SKM-1 (cell line): Measurements from ENCODE around the gene LHFPL2.

Experiments
- DNase-seq: peaks from one replicate; lab custom pipeline; 2025; ENCODE audit not compliant: unreplicated experiment; lab: John Stamatoyannopoulos, UW

The LHFPL2 gene

GRCh38 chr5:78526049-78526525 lies 122.5 kb downstream of the LHFPL2 start:
- no peak for DNase-seq

GRCh38 chr5:78523314-78524193 lies 125.0 kb downstream of the LHFPL2 start:
- DNase-seq: no peak

DNA sequence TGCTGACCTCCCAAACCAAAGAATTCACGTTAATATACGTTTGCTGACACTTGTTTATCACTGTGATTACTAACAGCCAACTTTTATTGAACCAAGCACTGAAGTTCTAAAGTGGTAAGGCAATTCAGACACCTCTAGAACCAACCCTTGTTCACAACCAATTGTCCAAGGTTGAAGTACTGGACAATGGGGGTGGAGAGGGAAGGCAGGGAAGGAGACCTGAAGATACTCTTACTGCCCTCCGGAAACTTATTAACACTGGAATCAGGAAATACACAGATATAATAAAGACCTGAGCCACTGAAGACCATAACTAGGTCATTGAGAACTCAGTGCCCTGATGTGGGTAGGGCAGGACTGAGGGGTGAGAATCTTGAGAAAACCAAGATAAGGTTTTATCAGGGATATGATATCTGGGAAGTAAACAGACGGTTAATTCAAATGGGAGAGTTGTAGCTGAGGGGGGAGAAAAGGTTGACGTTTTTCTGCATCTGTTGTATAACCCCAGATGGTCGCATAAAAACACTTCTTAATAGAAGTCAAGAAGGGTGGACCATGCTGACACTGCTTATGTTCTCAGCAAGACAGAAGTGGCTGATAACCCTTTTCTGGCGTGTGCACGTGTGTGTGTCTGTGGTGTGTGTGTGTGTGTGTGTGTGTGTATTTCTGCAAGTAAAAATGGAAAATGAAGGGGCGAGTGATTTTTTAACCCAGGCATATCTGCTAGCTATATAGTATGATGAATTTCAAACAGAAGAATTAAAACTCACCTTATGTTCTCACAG lies 125.9 kb downstream of the LHFPL2 start:
- no peak for DNase-seq

DNA sequence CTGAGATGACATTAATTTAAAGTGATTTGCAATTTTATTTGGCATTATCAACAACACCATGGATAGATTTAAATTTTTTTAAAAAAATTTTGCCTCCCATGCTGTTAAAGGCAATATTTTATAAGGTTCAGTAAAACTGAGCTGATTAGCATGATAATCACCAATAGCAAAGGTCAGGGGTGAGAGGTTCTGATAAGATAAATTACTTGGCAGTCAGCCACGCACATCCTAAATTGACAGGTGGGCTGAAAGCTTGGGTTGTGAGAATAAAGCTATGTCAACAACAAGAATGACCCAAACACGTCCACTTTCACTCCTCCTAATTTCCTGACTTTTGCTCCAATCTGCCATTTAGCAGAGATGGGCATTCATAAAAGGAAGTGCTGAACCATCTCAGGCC lies 127.1 kb downstream of the LHFPL2 start:
- no peak for DNase-seq

GRCh38 chr5:78519198-78519941 lies 129.2 kb downstream of the LHFPL2 start:
- no peak for DNase-seq

- no peak for DNase-seq
Measured at GRCh38 chr5:78518365-78519197, 130.0 kb downstream of the LHFPL2 start.

DNA sequence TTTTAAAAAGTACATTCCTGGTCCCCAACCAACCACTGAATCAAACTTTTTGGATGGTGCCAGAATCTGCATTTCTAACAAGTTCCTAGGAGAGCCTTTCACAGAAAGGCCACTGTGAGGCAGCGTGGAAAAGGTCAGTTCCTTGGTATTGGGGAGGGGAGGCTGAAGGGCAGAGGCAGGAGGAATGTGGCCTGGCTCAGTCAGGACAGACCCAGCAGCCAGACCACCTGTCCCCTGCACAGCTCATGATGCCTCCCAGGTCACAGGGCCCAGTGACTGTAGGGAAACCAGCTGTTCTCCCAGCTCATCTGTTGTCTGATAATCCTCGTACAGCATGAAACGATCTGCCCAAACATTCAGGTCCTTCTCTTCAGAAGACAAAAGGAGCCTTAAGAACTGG lies 132.9 kb downstream of the LHFPL2 start:
- no peak for DNase-seq

- no peak for DNase-seq
Measured at GRCh38 chr5:78514427-78515330, 133.9 kb downstream of the LHFPL2 start.

DNA sequence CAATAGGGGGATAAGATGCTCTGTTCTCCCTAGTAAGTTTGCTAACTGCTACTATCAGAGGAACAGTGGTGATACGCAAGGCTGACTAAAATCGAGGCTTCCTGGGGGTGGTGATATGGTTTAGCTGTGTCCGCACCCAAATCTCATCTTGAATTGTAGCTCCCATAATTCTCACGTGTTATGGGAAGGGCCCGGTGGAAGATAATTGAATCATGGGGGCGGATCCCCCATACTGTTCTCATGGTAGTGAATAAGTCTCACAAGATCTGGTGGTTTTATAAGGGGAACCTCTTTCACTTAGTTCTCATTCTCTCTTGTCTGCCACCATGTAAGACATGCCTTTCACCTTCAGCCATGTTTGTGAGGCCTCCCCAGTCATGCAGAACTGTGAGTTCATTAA lies 135.1 kb downstream of the LHFPL2 start:
- no peak for DNase-seq

GRCh38 chr5:78512435-78512834 lies 136.1 kb downstream of the LHFPL2 start:
- no peak for DNase-seq

DNA sequence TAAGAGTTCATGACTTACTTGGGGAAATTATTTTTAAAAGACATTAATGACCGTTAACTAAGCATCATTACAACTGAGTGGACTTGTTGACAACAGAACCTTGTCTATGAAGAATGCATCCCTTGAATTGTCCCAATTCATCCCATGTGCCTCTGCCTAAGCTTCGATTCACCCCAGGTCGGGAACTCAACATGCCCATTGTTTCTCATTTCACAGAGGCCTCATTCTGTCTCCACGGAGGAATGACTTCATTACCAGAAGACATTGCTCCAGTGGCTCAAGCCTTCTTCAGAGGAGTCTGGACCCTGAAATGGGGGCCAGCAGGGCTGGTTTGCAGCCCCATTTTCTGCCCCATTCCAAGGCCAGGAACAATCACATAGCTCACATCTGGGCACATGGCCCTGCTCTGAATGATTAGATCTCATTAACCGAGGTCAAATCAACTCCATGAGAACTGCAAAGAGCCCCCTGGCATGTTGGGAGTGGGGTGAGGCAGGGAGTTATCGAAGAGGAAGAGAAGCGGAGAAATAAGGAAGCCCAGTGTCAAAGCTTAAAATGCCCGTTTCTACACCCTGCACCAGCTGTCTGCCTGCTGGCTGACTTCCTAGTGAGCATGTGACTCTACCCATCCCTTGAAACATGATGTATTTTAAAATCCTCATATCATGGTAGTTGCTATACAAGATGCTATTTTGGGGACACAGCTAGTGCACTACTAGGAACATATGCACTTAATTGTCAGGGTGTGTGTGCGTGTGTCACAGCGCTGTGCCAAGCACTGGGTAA lies 137.3 kb downstream of the LHFPL2 start:
- DNase-seq: no peak

- DNase-seq: no peak
Measured at GRCh38 chr5:78509884-78510769, 138.4 kb downstream of the LHFPL2 start.

GRCh38 chr5:78509145-78509865 lies 139.3 kb downstream of the LHFPL2 start:
- DNase-seq: no peak

- no peak for DNase-seq
Measured at GRCh38 chr5:78508186-78508765, 140.3 kb downstream of the LHFPL2 start.

DNA sequence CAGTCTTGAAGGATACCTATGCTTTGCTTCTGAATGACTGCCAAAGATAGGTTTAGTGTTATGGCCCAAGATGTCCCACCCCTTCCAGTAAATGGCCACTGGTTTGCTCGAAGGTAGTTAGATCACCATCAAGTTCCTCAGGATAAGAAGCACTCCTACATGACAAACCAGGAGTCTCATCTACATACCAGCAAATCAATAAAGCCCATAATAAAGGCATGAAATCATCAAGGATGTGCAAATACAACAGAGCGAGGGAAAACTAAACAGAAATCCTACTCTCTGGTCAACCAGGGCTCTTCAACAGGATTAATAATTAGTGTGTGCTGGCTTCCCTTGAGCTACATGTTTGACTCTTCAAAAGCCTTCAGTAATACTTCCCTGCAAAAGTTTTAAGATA lies 141.0 kb downstream of the LHFPL2 start:
- no peak for DNase-seq

DNA sequence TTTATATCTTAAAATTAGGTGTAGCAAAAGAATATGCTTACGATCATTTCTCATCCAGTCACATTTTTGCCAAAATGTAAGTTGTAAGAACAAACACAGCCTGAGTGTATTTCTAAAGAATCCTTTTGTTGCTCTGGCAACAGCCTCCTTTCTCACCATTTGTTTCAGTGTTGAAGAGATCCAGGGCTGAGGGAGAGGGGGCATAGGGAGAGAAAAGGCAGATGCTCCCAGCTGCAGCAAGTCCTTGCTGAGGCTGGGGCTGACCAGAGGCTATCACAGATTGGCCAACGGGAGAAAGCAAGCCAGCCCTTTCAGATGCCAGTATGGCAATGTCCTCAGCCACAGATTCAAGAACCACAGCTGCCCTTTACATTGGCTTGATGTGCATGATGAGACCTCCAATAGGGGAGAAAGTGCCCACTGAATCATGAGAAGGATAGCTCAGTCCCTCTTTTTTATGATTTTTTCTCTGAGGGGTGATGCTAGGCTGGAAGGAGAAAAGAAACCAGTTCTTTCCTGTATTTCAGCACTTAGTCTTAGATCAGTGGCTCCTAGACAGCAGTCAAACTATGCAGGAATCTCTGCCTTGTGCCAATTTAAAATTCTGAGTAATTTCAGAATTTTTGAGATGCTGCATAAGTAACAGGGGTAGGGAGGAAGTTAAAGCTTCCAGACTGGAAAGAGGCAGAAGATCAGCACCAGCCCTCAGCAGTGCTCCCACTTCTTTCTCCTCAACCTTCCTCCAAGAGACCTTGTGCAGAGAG lies 142.1 kb downstream of the LHFPL2 start:
- no peak for DNase-seq
